ENCODE data around the gene LUC7L. TPM values are rescaled to one million over a fixed set of nuclear protein-coding genes. Genes with fewer than 3 reads are reported as not detected.

LUC7L gene
- total RNA-seq, 1 experiment from 2014 or later: 137 TPM

DNA sequence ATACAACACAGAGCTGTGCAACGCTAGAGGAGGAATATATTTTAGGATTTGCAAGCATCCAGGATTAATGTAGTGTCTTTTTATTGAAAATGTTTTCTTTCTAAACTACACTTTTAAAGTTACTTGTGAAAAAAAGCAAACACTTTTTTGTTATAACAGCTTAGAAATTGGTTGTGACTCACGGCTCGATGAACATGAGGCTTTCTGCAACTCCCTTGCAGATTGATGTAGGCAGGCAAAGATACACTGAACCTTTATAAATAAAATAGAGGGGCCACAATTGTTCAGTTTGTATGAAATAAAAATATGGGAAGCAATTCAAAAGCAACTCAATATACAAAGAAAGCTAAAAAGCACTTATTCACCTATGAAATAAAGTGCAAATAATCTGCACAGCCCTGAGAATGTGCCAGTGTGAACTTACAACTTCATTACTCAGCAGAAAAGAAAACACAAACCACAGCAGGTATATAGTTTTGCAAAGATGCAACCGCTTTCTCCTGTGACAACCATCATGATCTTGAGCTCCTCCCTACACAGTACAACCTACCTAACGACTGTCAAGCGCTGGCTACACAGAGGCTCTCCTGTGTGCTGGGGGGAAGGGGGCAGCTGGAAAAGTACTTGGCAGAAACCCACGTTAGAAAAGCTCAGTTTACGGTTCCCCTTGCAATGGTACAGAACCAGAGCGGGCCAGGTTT lies 948 bp downstream of the LUC7L start:
- Histone ChIP-seq H2BK5ac (ENCODE audit: insufficient read length, low read length) (no peak overlapping the region), H2BK12ac (ENCODE audit: insufficient read length, low read depth, low read length) (no peak overlapping the region), H3K23me2 (ENCODE audit: insufficient read length, low read depth, low read length, poor library complexity, severe bottlenecking) (no peaks in the 10 kb centered on the region), H4K91ac (ENCODE audit: insufficient read length, low read depth, low read length) (no peak overlapping the region), H2AK5ac (ENCODE audit: insufficient read length, low read length) (no peak overlapping the region), H2BK15ac (ENCODE audit: low read depth, low read length) (no peak overlapping the region), H3K56ac (ENCODE audit: insufficient read length, low read depth, low read length) (no peak overlapping the region), H2BK120ac (ENCODE audit: low read depth, low read length, poor library complexity, severe bottlenecking) (no peak overlapping the region), H3K27ac (ENCODE audit: insufficient read length, low read depth, low read length) (no peak overlapping the region), H3K79me2 (ENCODE audit: insufficient read depth, low read length) (peaks cover 24% of the 10 kb centered on the region), H4K5ac (ENCODE audit: insufficient read length, low read depth, low read length) (no peak overlapping the region), H4K8ac (replicated peaks; ENCODE audit: insufficient read length, low read depth, low read length) (no peak overlapping the region), H3K23ac (ENCODE audit: insufficient read length, low read depth, low read length) (no peak overlapping the region), H3K4ac (ENCODE audit: low read depth, low read length) (no peak overlapping the region), H3K4me1 (ENCODE audit: insufficient read depth, low read length) (peaks cover 3% of the 10 kb centered on the region; the same call in 1 of the 2 replicates), H3K4me2 (ENCODE audit: insufficient read depth, insufficient read length, low read length) (peak overlapping the region; percentile 97), H3K9ac (ENCODE audit: extremely low read depth, insufficient read length, low read length) (peak overlapping the region; percentile 93), H2AFZ (ENCODE audit: low read length) (no peak overlapping the region), H2BK20ac (ENCODE audit: low read depth, low read length, poor library complexity, severe bottlenecking) (no peak overlapping the region), H4K20me1 (ENCODE audit: control insufficient read depth, insufficient read depth, insufficient read length) (no peaks in the 10 kb centered on the region), H3K14ac (ENCODE audit: insufficient read depth, low read length) (peak overlapping the region; percentile 60; the same call in 1 of the 2 replicates), H3T11ph (ENCODE audit: low read length) (no peak overlapping the region), H3K9me3 (ENCODE audit: control insufficient read depth, low read depth, low read length) (no peaks in the 10 kb centered on the region), H3K27me3 (ENCODE audit: insufficient read depth, low read length) (no peaks in the 10 kb centered on the region), H3K79me1 (ENCODE audit: insufficient read depth, low read depth, low read length, poor library complexity, severe bottlenecking) (no peaks in the 10 kb centered on the region), H3K18ac (ENCODE audit: insufficient read length, low read depth, low read length) (no peak overlapping the region)
- TF ChIP-seq, protein P1, sequence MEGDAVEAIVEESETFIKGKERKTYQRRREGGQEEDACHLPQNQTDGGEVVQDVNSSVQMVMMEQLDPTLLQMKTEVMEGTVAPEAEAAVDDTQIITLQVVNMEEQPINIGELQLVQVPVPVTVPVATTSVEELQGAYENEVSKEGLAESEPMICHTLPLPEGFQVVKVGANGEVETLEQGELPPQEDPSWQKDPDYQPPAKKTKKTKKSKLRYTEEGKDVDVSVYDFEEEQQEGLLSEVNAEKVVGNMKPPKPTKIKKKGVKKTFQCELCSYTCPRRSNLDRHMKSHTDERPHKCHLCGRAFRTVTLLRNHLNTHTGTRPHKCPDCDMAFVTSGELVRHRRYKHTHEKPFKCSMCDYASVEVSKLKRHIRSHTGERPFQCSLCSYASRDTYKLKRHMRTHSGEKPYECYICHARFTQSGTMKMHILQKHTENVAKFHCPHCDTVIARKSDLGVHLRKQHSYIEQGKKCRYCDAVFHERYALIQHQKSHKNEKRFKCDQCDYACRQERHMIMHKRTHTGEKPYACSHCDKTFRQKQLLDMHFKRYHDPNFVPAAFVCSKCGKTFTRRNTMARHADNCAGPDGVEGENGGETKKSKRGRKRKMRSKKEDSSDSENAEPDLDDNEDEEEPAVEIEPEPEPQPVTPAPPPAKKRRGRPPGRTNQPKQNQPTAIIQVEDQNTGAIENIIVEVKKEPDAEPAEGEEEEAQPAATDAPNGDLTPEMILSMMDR (conservative IDR thresholded peaks at IDR 0.05): no peak
- Mint-ChIP-seq H3K27ac (peak overlapping the region; percentile 29 to 90 (median 78); a peak in 5 of 7 replicates), H3K27me3 (ENCODE audit: low read depth) (no peaks in the 10 kb centered on the region), H3K9me3 (no peaks in the 10 kb centered on the region; a peak in 1 of 5 replicates), H3K4me3 (peak overlapping the region; percentile 94 to 95), H3K4me1 (peaks cover 17 to 22% of the 10 kb centered on the region in 2 experiments), H3K36me3 (ENCODE audit: insufficient read depth in 1 of 3, low read depth in 3 of 3) (peaks cover 29 to 51% (median 45%) of the 10 kb centered on the region in 3 experiments; a peak in 6 of 7 replicates)
- WGBS (ENCODE audit: extremely low coverage, insufficient read length, low lambda C conversion rate): no CpG with 5 or more reads among the region's 9 CpGs
- DNase-seq: no peak
